Measurements from ENCODE around the gene SLAMF8. TPM values are rescaled to one million over a fixed set of nuclear protein-coding genes. Genes with fewer than 3 reads are reported as not detected.

SLAMF8 gene
- total RNA-seq, 1 experiment from 2014 or later = not detected

- TF ChIP-seq REST (IDR thresholded peaks at IDR 0.05; ENCODE audit: insufficient read depth in 1 of 2, low read depth in 2 of 2, low read length in 1 of 2) = no peak
- ATAC-seq = no peak
- Histone ChIP-seq H3K36me3 (ENCODE audit: control insufficient read depth, insufficient read depth, low read length) (no peaks in the 10 kb centered on the region), H3K27me3 (ENCODE audit: control insufficient read depth, insufficient read depth, low read length) (no peaks in the 10 kb centered on the region), H3K4me3 (ENCODE audit: low read depth in 2 of 2, low read length in 2 of 2) (no peak overlapping the region), H3K4me1 (ENCODE audit: control insufficient read depth, insufficient read depth, low read length) (no peaks in the 10 kb centered on the region), H3K9me3 (ENCODE audit: control insufficient read depth, insufficient read depth, low read depth, low read length) (no peaks in the 10 kb centered on the region), H3K27ac (ENCODE audit: low read length) (no peak overlapping the region)
- no peak for DNase-seq (ENCODE audit: low read depth, low spot score)
- intact Hi-C loops (cut with micrococcal nuclease; ENCODE audit: unreplicated experiment) (loop anchor here (5.0 kb wide), 2 partner anchors 109 to 224 kb away; no protein-coding TSS in a partner anchor), in situ Hi-C loops (cut with HindIII; ENCODE audit: low pct_unique_long_range_greater_than_20kb, low sequenced_read_pairs) (no loop called here)
- ChIA-PET POLR2A (no interaction called here), CTCF (no interaction called here)
- no TSS peak for BruUV-seq (replicated peaks)
Measured at GRCh38 chr1:159783724-159784123, 42.9 kb upstream of the SLAMF8 start.

GRCh38 chr1:159786465-159786864 is 40.2 kb upstream of the SLAMF8 start:
- Histone ChIP-seq H3K27me3 (ENCODE audit: control insufficient read depth, insufficient read depth, low read length) (no peaks in the 10 kb centered on the region), H3K9me3 (ENCODE audit: control insufficient read depth, insufficient read depth, low read depth, low read length) (no peaks in the 10 kb centered on the region), H3K27ac (ENCODE audit: low read length) (no peak overlapping the region), H3K36me3 (ENCODE audit: control insufficient read depth, insufficient read depth, low read length) (no peaks in the 10 kb centered on the region), H3K4me3 (ENCODE audit: low read depth in 2 of 2, low read length in 2 of 2) (no peak overlapping the region), H3K4me1 (ENCODE audit: control insufficient read depth, insufficient read depth, low read length) (no peaks in the 10 kb centered on the region)
- DNase-seq (ENCODE audit: low read depth, low spot score) = no peak
- in situ Hi-C loops (cut with HindIII; ENCODE audit: low pct_unique_long_range_greater_than_20kb, low sequenced_read_pairs) = no loop called here
- no TSS peak for BruUV-seq (replicated peaks)
- ChIA-PET CTCF (no interaction called here), POLR2A (no interaction called here)
- TF ChIP-seq TCF7L2 (IDR thresholded peaks at IDR 0.05; ENCODE audit: low read depth, low read length) = no peak
- TF ChIP-seq POLR2AphosphoS5 (IDR thresholded peaks at IDR 0.05; ENCODE audit: low read depth, low read length) = no peak
- no peak for TF ChIP-seq CTCF (IDR thresholded peaks at IDR 0.05)
- no peak for TF ChIP-seq SIN3A (IDR thresholded peaks at IDR 0.05; ENCODE audit: borderline replicate concordance, insufficient read depth, low read depth, low read length)
- TF ChIP-seq REST (IDR thresholded peaks at IDR 0.05; ENCODE audit: insufficient read depth in 1 of 2, low read depth in 2 of 2, low read length in 1 of 2) = no peak
- intact Hi-C loops (cut with micrococcal nuclease; ENCODE audit: unreplicated experiment) = no loop called here
- ATAC-seq = no peak

All from Panc1 (cell line).